ENCODE measurements around the gene ADNP.

ADNP gene

DNA sequence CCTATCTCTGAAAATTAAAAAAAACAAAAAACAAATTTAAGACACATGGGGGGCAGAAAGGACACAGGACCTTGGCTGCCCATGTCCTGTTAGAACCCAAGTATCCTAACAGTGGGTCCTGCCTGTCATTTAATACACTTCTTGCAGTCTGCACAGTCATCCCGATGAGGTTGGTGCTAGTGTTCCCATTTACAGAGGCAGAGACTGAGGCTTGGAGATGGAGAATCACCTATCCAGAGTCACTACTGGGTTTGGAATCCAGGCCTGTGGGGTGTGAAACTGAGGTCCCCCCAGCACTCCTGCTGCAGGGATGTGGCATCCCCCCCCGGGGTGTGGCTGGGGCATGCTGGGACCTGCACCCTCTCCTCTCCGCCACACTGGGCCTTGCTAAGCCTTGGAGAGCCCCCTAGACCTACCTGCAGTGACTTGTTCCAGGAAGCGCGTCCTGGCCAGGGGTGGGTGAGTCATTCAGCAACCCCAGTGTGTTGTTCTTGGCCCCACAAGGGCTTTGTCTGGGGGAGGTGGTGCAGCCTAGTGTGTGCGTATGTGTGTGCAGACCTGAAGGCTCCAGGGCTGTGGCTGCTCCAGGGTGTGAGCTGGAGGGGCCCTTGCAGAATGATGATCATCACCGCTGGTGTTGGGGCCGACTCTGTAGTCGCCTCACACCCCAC lies 86.7 kb downstream of the ADNP start:
- peak; percentile 8 for DNase-seq

DNA sequence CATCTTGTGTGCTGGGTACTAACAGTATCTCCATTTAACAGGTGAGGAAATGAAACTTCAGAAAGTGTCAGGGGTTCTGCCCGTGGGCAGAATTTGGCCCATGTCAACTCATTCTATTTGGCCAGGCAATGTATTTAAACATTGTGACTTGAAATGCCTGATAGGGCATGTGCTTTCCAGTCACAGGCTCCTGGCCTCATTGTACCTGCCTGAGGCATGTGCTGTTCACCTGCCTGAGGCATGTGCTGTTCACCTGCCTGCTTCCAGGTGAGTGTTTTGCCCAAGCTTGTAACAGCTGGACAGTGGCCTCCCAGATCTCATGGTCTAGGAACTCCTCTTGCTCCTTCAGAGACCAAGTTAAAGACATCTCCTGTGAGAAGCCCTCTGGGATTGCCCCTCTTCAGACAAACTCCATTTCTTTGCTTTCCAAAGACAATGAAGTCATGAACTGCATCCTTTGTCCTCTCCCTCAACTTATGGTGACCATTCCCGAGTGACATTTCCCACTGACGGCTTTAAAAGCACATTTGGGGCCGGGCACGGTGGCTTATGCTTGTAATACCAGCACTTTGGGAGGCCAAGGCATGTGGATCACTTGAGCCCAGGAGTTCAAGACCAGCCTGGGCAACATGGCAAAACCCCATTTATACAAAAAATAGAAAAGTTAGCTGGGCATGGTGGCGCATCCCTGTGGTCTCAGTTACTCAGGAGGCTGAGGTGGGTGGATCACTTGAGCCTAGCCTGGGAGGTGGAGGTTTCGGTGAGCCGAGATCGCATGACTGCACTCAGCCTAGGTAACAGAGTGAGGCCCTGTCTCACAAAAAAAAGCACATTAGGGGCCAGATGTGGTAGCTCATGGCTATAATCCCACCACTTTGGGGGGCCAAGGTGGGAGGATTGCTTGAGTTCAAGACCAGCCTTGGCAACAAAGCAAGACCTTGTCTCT lies 87.6 kb downstream of the ADNP start:
- DNase-seq = no peak

DNA sequence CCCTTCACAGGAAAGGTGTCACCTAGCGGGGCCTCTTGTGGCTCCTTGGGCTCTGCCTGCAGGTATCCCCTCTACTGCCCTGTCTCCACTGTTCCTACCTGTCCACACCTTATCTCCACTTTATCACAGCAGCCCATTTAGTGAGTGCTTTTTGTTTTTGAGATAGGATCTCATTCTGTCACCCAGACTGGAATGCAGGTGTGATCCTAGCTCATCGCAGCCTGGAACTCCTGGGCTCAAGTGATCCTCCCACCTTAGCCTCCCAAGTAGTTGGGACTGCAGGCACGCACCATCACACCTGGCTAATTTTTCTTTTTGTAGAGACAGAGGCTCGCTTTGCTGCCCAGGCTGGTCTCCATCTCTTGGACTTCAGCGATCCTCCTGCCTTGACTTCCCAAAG lies 88.4 kb downstream of the ADNP start:
- no peak for DNase-seq

Data from CD4-positive, alpha-beta T cell treated with Interleukin-21 for 1 hour (primary cell).